Breast epithelium (tissue), 4 donors: ENCODE results near the gene CHD9. TPM values are rescaled to one million over a fixed set of nuclear protein-coding genes. Genes with fewer than 3 reads are reported as not detected.
A peak's percentile ranks its signal among the peaks of the same experiment; 100 is the strongest.

ENCODE experiments used
- DNase-seq, 2 donors: peaks; one replicate each; pipeline ENCODE4 v3.0.0-alpha.2; 2019; ENCODE audit warnings: low spot score in 2 of 2
- H3K27ac ChIP-seq, 2 donors: fragments of 200-600 bp; sonication (generic) in 1 of 2; one replicate each; pipeline ENCODE4 v1.5.1; 2016 to 2019; ENCODE audit warnings: mild to moderate bottlenecking in 1 of 2
- H3K27me3 ChIP-seq, 2 donors: fragments of 200-600 bp; sonication (generic) in 1 of 2; one replicate each; pipeline versions ENCODE4 v1.5.1 to v1.6.0; 2017 to 2019; ENCODE audit warnings: control low read depth in 1 of 2, mild to moderate bottlenecking in 1 of 2
- H3K36me3 ChIP-seq: fragments of 200-600 bp; one replicate; pipeline ENCODE4 v1.5.1; 2019
- H3K4me1 ChIP-seq, 2 donors: fragments of 200-600 bp; sonication (generic); one replicate each; pipeline ENCODE4 v1.5.1; 2016 to 2019; ENCODE audit warnings: control low read depth in 1 of 2
- H3K4me3 ChIP-seq, 3 donors: fragments of 200-600 bp; sonication (generic); 1 replicate in 2 of 3; 2 replicates in 1 of 3; pipeline ENCODE4 v1.5.1; 2016 to 2019; ENCODE audit warnings: mild to moderate bottlenecking in 3 of 3, moderate library complexity in 2 of 3
- H3K9me3 ChIP-seq, 2 donors: fragments of 200-600 bp; sonication (generic) in 1 of 2; one replicate each; pipeline ENCODE4 v1.5.1; 2016 to 2019; ENCODE audit warnings: control low read depth in 1 of 2
- POLR2A ChIP-seq: fragments of 450-650 bp; IDR thresholded peaks from one replicate; pipeline ENCODE4 v1.6.1; 2016; ENCODE audit warnings: antibody characterized with exemption, mild to moderate bottlenecking, moderate library complexity
- POLR2AphosphoS5 ChIP-seq, 3 donors: sonication (generic); formaldehyde crosslinking; IDR thresholded peaks; one replicate each; pipeline ENCODE4 v1.6.1; 2017; ENCODE audit warnings: antibody characterized with exemption in 3 of 3
- intact Hi-C: fragments of 100-400 bp; cut with DNase I; formaldehyde crosslinking; loops from one replicate; pipeline ENCODE4 v1.15.1; 2023; ENCODE audit warnings: low total_unique reads
- total RNA-seq, 3 donors: library from RNA; depleted of rRNA; stranded (reverse); fragments of >200 nt; gene quantifications; one replicate each; pipeline ENCODE4 v1.1.0, GENCODE V29; 2016
- TF ChIP-seq, protein P1 (sequence below), 3 donors: fragments of 450-650 bp; IDR thresholded peaks; one replicate each; pipeline ENCODE4 v1.5.1; 2016 to 2017; ENCODE audit warnings: antibody characterized with exemption in 3 of 3, mild to moderate bottlenecking in 3 of 3, moderate library complexity in 3 of 3

CHD9 gene
- total RNA-seq, 3 donors from 2014 or later, result 93.8 to 160 (median 158) TPM

DNA sequence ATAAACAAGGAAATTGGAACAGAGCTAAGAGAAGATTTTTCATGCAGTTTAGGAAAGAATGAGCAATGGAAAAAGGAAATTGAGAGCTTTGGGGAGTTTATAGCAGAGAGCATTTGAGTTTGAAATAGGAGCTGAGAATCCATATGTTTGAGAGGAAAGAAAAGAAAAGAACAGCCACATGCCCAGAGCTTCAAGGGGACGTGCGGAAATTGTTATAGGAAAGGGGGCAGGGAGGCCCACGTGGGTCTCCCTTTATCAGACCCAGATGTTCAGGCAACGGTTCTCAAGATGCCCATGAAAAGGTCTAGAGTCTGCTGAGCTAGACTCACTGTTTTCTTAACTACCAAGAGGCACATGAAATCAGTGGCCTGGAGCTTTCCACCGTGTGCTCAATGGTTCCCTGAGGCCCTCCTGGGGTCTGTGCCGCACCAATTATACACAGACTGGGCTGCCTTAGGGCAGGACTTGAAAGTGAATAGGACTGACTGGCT, 31.2 kb downstream of the CHD9 start:
- intact Hi-C loops, result no loop called here
- no peak for DNase-seq
- peaks cover 26 to 41% of the 10 kb centered on the region in 2 donors for H3K4me1 ChIP-seq
- H3K36me3 ChIP-seq, result no peaks in the 10 kb centered on the region
- peak overlapping the region; percentile 92 to 94 for H3K27ac ChIP-seq
- H3K4me3 ChIP-seq, result no peak overlapping the region
- no peak for TF ChIP-seq POLR2AphosphoS5 (IDR thresholded peaks at IDR 0.05)
- TF ChIP-seq, protein P1, sequence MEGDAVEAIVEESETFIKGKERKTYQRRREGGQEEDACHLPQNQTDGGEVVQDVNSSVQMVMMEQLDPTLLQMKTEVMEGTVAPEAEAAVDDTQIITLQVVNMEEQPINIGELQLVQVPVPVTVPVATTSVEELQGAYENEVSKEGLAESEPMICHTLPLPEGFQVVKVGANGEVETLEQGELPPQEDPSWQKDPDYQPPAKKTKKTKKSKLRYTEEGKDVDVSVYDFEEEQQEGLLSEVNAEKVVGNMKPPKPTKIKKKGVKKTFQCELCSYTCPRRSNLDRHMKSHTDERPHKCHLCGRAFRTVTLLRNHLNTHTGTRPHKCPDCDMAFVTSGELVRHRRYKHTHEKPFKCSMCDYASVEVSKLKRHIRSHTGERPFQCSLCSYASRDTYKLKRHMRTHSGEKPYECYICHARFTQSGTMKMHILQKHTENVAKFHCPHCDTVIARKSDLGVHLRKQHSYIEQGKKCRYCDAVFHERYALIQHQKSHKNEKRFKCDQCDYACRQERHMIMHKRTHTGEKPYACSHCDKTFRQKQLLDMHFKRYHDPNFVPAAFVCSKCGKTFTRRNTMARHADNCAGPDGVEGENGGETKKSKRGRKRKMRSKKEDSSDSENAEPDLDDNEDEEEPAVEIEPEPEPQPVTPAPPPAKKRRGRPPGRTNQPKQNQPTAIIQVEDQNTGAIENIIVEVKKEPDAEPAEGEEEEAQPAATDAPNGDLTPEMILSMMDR (IDR thresholded peaks at IDR 0.05), result no peak
- TF ChIP-seq POLR2A, result no peak
- H3K9me3 ChIP-seq, result no peaks in the 10 kb centered on the region
- H3K27me3 ChIP-seq, result no peaks in the 10 kb centered on the region

DNA sequence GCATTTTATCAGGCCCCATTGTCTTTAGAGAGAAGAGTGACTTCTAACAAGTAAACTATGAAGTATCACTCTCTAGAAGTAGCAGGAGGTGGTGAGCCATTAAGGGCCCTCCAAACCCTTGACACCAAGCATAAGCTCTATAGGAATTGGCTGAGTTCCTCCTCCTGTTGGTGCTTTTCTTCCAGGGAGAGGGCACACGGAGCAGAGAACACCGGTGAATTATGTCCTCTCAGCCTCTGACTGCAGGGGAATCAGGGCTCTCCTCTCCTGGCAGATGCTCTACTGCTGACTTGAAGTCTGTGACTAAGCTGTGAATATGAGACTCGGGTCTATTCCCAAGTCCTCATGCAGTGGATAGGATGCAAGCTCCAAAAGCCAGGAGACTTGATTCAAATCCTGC, 32.3 kb downstream of the CHD9 start:
- no peak for DNase-seq
- TF ChIP-seq POLR2A (no peak), POLR2AphosphoS5 (IDR thresholded peaks at IDR 0.05) (no peak)
- TF ChIP-seq, protein P1 (IDR thresholded peaks at IDR 0.05), result no peak
- Histone ChIP-seq H3K27me3 (no peaks in the 10 kb centered on the region), H3K9me3 (no peaks in the 10 kb centered on the region), H3K36me3 (no peaks in the 10 kb centered on the region), H3K4me3 (no peak overlapping the region), H3K27ac (peak overlapping the region; percentile 92 to 94), H3K4me1 (peaks cover 35 to 39% of the 10 kb centered on the region in 2 donors)
- intact Hi-C loops, result no loop called here

DNA sequence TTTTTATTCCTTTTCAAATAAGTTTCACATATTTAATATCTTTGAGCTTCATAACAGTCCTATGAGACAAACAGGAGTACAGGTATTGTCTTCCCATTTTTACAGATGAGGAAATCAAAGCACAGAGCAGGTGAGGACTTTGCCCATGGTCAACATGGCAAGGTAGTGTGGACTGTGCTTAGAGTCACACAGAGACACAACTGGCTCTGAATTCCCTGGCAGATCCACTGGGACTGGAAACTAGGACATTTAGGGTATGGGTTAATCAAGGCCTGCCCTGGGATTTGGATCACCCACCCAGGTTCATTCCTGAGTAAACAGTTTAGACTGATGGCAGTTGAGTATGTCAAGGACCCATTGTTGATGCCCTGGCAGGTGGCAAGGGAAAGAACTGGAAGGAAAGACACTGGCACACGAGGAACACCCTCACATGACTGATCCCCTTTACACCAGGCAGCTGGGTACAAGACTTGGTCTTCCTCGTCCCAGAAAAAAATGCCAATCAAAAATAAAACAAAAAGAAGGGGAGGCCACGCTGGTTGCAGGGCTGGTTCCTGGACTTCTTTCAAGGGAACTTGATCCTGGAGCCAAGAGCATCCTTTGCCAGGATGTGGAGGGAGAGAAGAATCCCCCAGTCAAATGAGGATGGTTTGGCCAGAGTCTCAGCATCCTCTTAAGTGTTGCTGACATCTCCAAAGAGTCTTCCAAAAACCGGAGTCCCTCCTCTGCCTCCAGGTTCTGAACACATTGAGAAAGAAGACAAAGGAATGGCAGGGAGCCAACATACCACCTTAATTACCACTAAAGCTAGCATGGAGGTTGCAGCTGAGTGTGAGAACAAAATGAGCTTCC, 34.9 kb downstream of the CHD9 start:
- Histone ChIP-seq H3K27me3 (no peaks in the 10 kb centered on the region), H3K27ac (peak overlapping the region; percentile 81 to 96), H3K36me3 (no peaks in the 10 kb centered on the region), H3K4me1 (peaks cover 33 to 37% of the 10 kb centered on the region in 2 donors), H3K4me3 (peak overlapping the region in 2 of 3 donors; percentile 1 to 52), H3K9me3 (no peaks in the 10 kb centered on the region)
- DNase-seq, result peak in 1 of 2 donors; percentile 78
- intact Hi-C loops, result loop anchor here (1.0 kb wide), 1 partner anchor 12 kb away; no protein-coding TSS in a partner anchor
- no peak for TF ChIP-seq POLR2AphosphoS5 (IDR thresholded peaks at IDR 0.05)
- TF ChIP-seq, protein P1 (IDR thresholded peaks at IDR 0.05), result no peak
- TF ChIP-seq POLR2A, result no peak

DNA sequence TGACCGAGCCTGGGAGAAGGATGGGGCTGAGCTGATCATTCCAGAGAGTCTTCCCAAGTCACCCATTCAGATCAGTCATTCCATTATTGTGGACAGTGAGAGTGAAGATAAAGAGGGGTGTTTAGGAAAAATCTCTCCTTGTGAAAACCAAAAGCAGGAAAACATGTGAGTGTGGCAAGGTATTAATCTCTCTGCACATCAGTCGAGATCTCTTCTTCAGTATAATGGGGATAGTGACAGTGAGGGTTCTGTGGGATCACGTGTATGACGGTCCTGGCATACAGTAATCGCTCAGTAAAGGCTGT, 35.4 kb downstream of the CHD9 start:
- no peak for DNase-seq
- no peaks in the 10 kb centered on the region for H3K9me3 ChIP-seq
- no peak for TF ChIP-seq POLR2AphosphoS5 (IDR thresholded peaks at IDR 0.05)
- TF ChIP-seq, protein P1 (IDR thresholded peaks at IDR 0.05), result no peak
- TF ChIP-seq POLR2A, result no peak
- peak overlapping the region in 2 of 3 donors; percentile 1 to 52 for H3K4me3 ChIP-seq
- no peaks in the 10 kb centered on the region for H3K27me3 ChIP-seq
- H3K36me3 ChIP-seq, result no peaks in the 10 kb centered on the region
- H3K27ac ChIP-seq, result peak overlapping the region; percentile 81 to 96
- intact Hi-C loops, result no loop called here
- H3K4me1 ChIP-seq, result peaks cover 27 to 36% of the 10 kb centered on the region in 2 donors
